ENCODE results near the gene PDIK1L. TPM values are rescaled to one million over a fixed set of nuclear protein-coding genes. Genes with fewer than 3 reads are reported as not detected.
A peak's percentile ranks its signal among the peaks of the same experiment; 100 is the strongest.

Gene PDIK1L
- total and polyA plus RNA-seq, 9 of the 15 experiments (the other 6 are each of a cell fraction or from before 2014, with no cell fraction given): 12.8 to 30.2 (median 21.5) TPM

GRCh38 chr1:26164036-26164860, 52.6 kb downstream of the PDIK1L start (continued):
- TF ChIP-seq SOX6 (IDR thresholded peaks at IDR 0.05) (peak; percentile 54), TRIM25 (IDR thresholded peaks at IDR 0.05; ENCODE audit: borderline replicate concordance) (no peak), PTRF (tag; IDR thresholded peaks at IDR 0.05) (no peak), YY1 (IDR thresholded peaks at IDR 0.05; ENCODE audit: borderline replicate concordance in 1 of 3, control insufficient read depth in 1 of 3, extremely low read depth in 1 of 3, insufficient read depth in 3 of 3, insufficient read length in 1 of 3, insufficient replicate concordance in 2 of 3, low read depth in 1 of 3, low read length in 2 of 3) (peak; percentile 36 to 89 (median 81)), NONO (IDR thresholded peaks at IDR 0.05; ENCODE audit: low read depth in 2 of 2, low read length in 1 of 2) (peak in 1 of 2 experiments; percentile 92; a peak in 2 of 4 replicates), ILK (tag; IDR thresholded peaks at IDR 0.05; ENCODE audit: borderline replicate concordance, low read depth) (no peak), MGA (IDR thresholded peaks at IDR 0.05) (peak; percentile 48), FUS (optimal IDR thresholded peaks at IDR 0.05; ENCODE audit: low read depth, low read length) (peak; percentile 68), EZH2 (IDR thresholded peaks at IDR 0.05; ENCODE audit: borderline replicate concordance, low read depth, low read length) (no peak), NELFE (IDR thresholded peaks at IDR 0.05; ENCODE audit: insufficient read depth, insufficient read length) (no peak), ZNF764 (CRISPR knock-in tag; IDR thresholded peaks at IDR 0.05; ENCODE audit: low read depth) (no peak), BHLHE40 (IDR thresholded peaks at IDR 0.05; ENCODE audit: low read length) (no peak), CBX3 (IDR thresholded peaks at IDR 0.05; ENCODE audit: borderline replicate concordance in 1 of 2, low read length in 2 of 2) (no peak)
